ENCODE data around the gene CDH18. TPM values are rescaled to one million over a fixed set of nuclear protein-coding genes. Genes with fewer than 3 reads are reported as not detected.

Gene CDH18
- total RNA-seq, 1 experiment from 2014 or later: not detected

- H4K20me1 ChIP-seq (ENCODE audit: insufficient read depth): no peaks in the 10 kb centered on the region
- no peak overlapping the region for H2AFZ ChIP-seq (ENCODE audit: low read depth, low read length, poor library complexity, severe bottlenecking)
- ChIA-PET CTCF (no interaction called here), POLR2A (no interaction called here), RAD21 (ENCODE audit: low non-redundant PET in 1 of 2, low total read pairs in 2 of 2, uncharacterized antibody in 2 of 2, unreplicated experiment in 2 of 2) (no interaction called here)
- peaks cover 11 to 17% of the 10 kb centered on the region in 2 experiments; a peak in 2 of 4 replicates for H3K9me3 ChIP-seq (ENCODE audit: control insufficient read depth in 1 of 2, insufficient read depth in 1 of 2, low read depth in 1 of 2, low read length in 2 of 2)
- H3K4me2 ChIP-seq (ENCODE audit: low read length): no peak overlapping the region
- no peaks in the 10 kb centered on the region for H3K4me1 ChIP-seq (ENCODE audit: control insufficient read depth in 1 of 2, insufficient read depth in 2 of 2, low read length in 2 of 2)
- H3K9ac ChIP-seq (ENCODE audit: low read length): no peak overlapping the region
- no peaks in the 10 kb centered on the region for H3K79me2 ChIP-seq (ENCODE audit: insufficient read depth, low read length)
- H3K36me3 ChIP-seq (ENCODE audit: control insufficient read depth in 1 of 2, insufficient read depth in 2 of 2, low read length in 2 of 2): no peaks in the 10 kb centered on the region
- no peaks in the 10 kb centered on the region for H3K9me2 ChIP-seq (ENCODE audit: insufficient read depth)
- no TSS peak for BruUV-seq (replicated peaks)
- no peaks in the 10 kb centered on the region for H3K27me3 ChIP-seq (ENCODE audit: insufficient read depth, low read length)
- TF ChIP-seq ZNF274 (IDR thresholded peaks at IDR 0.05; ENCODE audit: low read depth, low read length): no peak
- TF ChIP-seq SIN3A (IDR thresholded peaks at IDR 0.05; ENCODE audit: low read depth): no peak
- TF ChIP-seq ZFX (IDR thresholded peaks at IDR 0.05): no peak
- no peak for TF ChIP-seq JUND (IDR thresholded peaks at IDR 0.05)
- TF ChIP-seq EZH2 (IDR thresholded peaks at IDR 0.05): no peak
- no peak for TF ChIP-seq FOSL1 (IDR thresholded peaks at IDR 0.05; ENCODE audit: low read depth)
- TF ChIP-seq CBX3 (IDR thresholded peaks at IDR 0.05; ENCODE audit: low read depth): no peak
- no peak for TF ChIP-seq EGR1 (IDR thresholded peaks at IDR 0.05; ENCODE audit: low read depth)
- no peak for TF ChIP-seq MAX (IDR thresholded peaks at IDR 0.05)
- TF ChIP-seq EZH2phosphoT487 (IDR thresholded peaks at IDR 0.05; ENCODE audit: borderline replicate concordance): no peak
- TF ChIP-seq REST (IDR thresholded peaks at IDR 0.05; ENCODE audit: low read depth): no peak
- no peak for TF ChIP-seq CEBPB (IDR thresholded peaks at IDR 0.05; ENCODE audit: low read depth)
- no peak for TF ChIP-seq CTCF (IDR thresholded peaks at IDR 0.05 in 2 of 3, conservative IDR thresholded peaks at IDR 0.05 in 1 of 3; ENCODE audit: borderline replicate concordance in 1 of 3, insufficient read depth in 1 of 3, low read depth in 2 of 3, low read length in 2 of 3)
- no peak for TF ChIP-seq POLR2AphosphoS5 (IDR thresholded peaks at IDR 0.05; ENCODE audit: low read depth, low read length)
- no peak for TF ChIP-seq SP1 (IDR thresholded peaks at IDR 0.05; ENCODE audit: low read depth)
- TF ChIP-seq ZBTB33 (IDR thresholded peaks at IDR 0.05; ENCODE audit: extremely low read depth, insufficient replicate concordance, low read length): no peak
- no peak for TF ChIP-seq ATF3 (IDR thresholded peaks at IDR 0.05)
- intact Hi-C loops (cut with micrococcal nuclease): no loop called here
- no peak overlapping the region for H3K27ac ChIP-seq (ENCODE audit: low read depth, low read length)
- ATAC-seq (no peak), DNase-seq (ENCODE audit: low read depth, low spot score) (no peak)
- H3K4me3 ChIP-seq (replicated peaks in 1 of 2; ENCODE audit: low read depth in 1 of 2, low read length in 2 of 2): no peak overlapping the region
Measured at GRCh38 chr5:19859020-19859419, 129.0 kb downstream of the CDH18 start.
